22Rv1 (cell line): ENCODE measurements around the gene RALY.

ENCODE experiments used
- CTCF ChIP-seq: fragments of 450-650 bp; IDR thresholded peaks from 2 replicates; pipeline ENCODE4 v1.5.1; 2017; ENCODE audit warnings: mild to moderate bottlenecking
- ZFX ChIP-seq: fragments of 450-650 bp; IDR thresholded peaks from 2 replicates; pipeline ENCODE4 v1.6.1; 2017; ENCODE audit warnings: antibody characterized with exemption, borderline replicate concordance

GRCh38 chr20:34060970-34061369 lies 67.3 kb downstream of the RALY start:
- TF ChIP-seq CTCF (no peak), ZFX (no peak)
